ENCODE data around the gene UBE3B.

UBE3B gene

DNA sequence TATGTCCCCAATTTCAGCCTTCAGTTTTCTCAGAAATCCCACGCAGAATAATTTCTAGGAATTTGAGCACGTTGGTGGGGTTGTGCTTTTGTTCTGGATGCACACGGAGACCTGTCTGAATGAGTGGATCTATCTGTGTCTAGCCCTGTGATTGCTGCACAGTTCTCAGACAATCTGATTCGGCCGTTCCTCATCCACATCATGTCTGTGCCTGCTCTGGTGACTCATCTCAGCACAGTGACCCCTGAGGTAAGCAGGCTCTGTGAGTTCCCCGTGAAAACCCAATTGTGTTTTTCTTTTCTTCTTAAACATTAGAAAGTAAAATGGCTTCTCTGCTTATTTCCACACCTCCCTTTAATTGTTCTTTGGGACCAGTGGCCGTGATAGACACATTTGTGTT is 20.2 kb downstream of the UBE3B start:
- no peak for DNase-seq

GRCh38 chr12:109500406-109501185 is 23.2 kb downstream of the UBE3B start:
- no peak for DNase-seq

DNA sequence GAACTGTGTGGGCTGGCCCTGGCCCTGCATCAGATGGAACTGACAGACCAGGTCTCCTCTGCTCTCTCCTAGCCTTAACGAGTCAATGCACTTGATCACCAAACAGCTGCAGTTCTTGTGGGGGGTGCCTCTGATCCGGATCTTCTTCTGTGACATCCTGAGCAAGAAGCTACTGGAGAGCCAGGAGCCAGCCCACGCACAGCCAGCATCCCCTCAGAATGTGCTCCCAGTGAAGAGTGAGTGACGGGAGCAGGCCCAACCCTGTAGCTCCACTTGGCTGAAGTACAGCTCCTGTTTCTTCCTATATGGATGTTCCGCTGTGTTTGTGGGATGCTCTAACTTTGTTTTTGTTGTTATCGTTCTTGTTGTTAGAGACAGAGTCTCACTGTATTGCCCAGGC is 23.9 kb downstream of the UBE3B start:
- DNase-seq: no peak

DNA sequence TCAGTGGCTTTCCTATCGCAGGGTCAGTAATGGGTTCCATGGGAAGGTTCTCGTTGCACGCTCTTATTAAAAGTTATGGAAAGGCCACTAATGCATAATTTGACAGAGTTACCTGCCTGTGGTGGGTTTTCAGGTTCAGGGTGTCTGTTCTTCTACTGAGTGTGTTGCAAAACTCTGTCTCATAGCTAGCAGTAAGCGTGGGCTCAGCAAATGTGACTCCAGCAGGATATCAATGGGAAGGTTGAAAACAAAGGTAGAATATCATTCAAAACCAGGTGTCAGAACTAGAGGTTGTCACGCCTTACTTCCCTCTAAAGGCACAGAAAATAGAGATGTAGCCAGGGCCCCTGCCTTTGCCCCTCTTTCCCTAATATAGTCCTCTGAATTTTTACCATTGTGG is 24.9 kb downstream of the UBE3B start:
- no peak for DNase-seq

GRCh38 chr12:109503611-109504010 is 26.2 kb downstream of the UBE3B start:
- DNase-seq: no peak

GRCh38 chr12:109504068-109504467 is 26.6 kb downstream of the UBE3B start:
- DNase-seq: no peak

DNA sequence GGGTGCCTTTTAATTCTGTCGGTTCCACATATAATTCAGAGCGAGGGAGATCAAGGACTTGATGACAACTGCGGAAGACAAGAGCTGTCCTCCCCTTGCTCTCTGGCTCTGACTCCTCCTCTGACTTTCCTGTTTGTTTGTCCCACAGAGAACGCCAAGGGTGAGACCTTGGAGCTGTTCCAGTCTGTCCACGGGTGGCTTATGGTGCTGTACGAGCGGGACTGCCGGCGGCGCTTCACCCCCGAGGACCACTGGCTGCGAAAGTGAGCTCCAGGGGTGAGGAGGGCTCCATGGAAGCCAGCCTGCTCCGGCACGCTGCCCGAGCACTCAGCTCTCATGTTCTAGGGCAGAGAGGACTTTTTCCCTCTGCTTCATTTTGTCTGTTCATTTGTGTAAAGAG is 32.8 kb downstream of the UBE3B start:
- no peak for DNase-seq

GRCh38 chr12:109512608-109513007 is 35.2 kb downstream of the UBE3B start:
- no peak for DNase-seq

- no peak for DNase-seq
Measured at GRCh38 chr12:109513051-109513450, 35.6 kb downstream of the UBE3B start.

DNA sequence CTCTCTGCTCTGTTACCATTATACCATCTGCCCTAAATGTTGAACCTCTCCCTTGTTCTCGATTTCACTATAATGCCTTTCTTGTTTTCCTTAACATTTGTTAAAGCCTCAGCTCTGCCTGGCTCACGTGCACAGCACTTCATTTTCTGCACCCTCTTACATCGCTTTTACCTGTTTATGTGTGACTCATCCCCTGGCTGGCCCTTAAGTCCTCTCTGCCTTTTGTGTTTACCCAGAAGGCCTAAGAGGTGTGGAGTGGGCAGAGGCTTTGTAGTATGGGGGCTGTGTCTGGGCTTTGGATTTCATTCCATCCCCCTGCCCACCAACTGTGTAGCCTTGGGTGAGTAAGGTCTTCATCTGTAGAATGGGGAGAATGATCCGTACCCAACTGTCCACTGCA is 36.5 kb downstream of the UBE3B start:
- DNase-seq: no peak

- no peak for DNase-seq
Measured at GRCh38 chr12:109517619-109518018, 40.2 kb downstream of the UBE3B start.

- DNase-seq: peak; percentile 8
Measured at GRCh38 chr12:109518820-109519665, 41.6 kb downstream of the UBE3B start.

- DNase-seq: no peak
Measured at GRCh38 chr12:109519787-109520186, 42.4 kb downstream of the UBE3B start.

DNA sequence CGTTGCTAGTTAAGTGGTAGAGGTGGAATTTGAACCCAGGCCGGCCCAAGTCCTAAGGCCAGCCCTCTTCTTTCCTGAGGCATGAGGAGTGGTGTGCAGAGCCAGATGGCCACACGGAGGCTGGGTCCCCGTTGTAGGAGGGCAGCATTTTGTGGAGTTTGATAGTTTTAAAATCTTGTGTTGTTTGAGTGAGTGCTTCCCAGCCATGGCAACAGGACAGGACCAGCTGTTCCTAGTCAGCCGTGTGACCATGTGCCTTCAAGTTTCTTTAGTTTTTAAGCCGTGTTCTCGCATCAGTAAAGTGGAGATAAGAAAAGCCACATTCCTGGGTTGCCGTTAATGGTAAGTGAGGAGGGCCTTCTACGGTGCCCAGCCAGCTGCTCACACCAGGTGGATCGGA is 44.4 kb downstream of the UBE3B start:
- DNase-seq: no peak

DNA sequence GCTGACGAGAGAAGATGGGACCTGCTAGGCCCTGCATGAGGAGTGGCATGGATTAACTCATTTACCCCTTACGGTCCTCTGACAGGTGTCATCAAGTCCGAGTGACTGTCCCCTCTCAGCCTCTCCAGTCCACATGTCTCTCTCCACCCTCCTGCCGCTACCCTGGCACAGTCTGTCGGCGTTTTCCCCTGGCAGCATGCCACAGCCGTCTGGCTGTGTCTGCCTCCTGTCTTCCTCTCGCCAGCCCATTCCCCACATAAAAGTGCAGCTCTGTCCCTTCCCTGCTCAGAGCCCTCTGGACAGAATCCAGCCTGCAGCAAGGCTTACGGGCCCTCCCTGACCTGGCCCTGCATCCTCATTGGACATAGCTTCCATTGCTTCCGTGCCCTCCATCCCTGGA is 45.6 kb downstream of the UBE3B start:
- DNase-seq: no peak

DNA sequence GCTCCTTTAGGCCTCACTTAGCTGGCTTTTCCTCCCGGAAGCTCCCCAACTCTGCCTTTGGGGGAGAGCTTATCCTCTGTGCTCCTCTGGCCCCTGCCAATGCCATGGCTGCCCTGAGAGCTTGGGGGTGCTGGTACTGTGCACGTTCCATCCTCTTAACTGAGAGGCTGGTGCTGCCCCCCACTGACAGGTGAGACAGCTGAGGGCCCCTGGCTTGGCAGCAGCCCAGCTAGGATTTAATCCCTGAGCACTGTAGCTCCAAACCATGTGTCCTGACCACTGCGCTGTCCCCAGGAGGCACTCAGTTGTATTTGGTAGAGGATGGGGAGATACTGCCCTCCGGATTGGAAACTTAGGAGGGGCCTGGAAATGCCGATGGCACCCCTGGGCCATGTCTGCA is 46.1 kb downstream of the UBE3B start:
- no peak for DNase-seq

GRCh38 chr12:109524466-109525278 is 47.2 kb downstream of the UBE3B start:
- no peak for DNase-seq

- DNase-seq: no peak
Measured at GRCh38 chr12:109525279-109525585, 47.8 kb downstream of the UBE3B start.

GRCh38 chr12:109527489-109528123 is 50.2 kb downstream of the UBE3B start:
- DNase-seq: no peak

- no peak for DNase-seq
Measured at GRCh38 chr12:109529691-109530640, 52.5 kb downstream of the UBE3B start.

GRCh38 chr12:109531411-109531810 is 54.0 kb downstream of the UBE3B start:
- no peak for DNase-seq
